ENCODE results near the gene AFTPH.

AFTPH gene

DNA sequence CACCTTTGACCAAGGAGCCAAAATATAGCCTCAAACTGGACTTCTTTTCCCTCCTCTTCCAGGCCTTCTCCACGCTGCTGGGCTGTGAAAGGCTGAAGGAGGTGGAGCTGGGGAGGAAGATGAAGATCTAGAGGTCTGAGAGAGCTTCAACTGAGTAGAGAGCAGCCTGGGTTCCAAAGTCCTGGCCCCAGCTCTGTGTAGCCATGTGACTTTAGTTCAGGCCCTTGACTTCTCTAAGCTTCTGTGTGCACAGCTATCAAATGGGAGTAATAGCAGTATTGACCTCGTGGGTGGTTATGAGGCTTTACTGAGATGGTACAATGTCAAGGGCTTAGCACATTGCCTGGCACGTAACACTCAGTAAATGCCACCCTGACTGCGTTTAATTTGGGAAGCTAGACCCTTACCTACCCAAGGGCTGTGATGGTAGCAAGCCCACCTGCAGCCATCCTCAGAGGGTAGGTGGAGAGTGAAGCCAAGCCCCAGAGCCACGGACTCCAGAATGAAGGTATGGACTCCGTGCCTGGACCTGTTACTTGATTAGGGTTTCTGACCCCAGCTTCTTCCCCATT lies 91.2 kb downstream of the AFTPH start:
- no peak for DNase-seq

DNA sequence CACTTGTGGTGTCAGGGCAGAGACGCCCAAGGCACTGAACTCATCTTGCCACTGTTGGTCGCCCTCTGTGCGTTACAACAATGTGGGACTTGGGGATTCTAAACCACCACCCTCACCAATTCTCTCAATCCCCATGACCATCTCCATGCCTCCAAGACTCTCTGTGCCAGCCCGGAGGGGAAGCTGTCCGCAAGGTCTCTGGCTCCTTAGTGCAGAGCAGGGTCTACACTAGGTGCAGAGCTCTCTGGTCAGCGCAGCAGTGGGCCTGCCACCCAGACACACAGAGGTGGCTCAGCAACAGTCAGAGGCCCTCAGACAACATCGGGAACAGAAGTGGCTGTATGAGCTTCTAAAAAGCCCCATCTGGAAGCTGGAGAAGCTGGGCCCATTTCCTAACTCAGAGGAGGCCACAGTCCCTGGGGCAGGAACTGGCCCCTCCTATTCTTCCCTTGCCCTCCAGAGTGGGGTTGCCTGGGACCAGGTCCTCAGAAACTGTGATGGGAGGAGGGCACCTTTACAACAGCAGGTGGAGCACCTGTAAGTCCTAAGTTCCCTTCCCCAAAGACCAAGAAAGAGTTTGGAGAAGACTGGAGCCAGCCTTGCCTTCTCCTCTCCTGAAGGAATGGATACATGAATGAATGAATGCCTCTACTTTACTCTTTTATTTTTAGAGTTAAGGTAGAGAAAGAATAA lies 91.9 kb downstream of the AFTPH start:
- no peak for DNase-seq

DNA sequence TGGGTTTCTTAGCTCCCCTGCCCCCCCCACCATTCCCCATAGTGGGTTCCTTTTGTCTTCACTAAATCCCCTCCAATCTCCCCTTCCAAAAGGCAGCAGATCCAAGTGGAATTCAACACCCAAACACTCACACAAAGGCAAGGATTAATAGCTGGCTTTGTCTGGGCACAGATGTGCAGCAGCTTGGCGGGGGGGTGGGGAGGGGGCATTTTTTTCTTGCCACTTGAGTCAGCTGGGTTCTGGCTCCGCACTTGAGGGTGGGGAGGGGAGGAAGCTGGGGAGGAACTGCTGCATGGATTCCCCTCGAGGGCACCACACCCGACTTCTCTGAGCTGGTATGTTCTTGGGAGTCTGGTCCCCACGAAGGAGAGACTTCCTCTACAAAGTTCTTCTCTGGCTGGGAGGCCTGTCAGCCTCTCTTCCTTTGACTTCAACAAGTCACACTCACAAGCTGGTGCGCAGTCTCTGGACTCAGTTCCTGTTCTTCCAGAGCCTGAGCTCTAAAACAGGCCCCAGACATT lies 93.6 kb downstream of the AFTPH start:
- DNase-seq, result no peak

DNA sequence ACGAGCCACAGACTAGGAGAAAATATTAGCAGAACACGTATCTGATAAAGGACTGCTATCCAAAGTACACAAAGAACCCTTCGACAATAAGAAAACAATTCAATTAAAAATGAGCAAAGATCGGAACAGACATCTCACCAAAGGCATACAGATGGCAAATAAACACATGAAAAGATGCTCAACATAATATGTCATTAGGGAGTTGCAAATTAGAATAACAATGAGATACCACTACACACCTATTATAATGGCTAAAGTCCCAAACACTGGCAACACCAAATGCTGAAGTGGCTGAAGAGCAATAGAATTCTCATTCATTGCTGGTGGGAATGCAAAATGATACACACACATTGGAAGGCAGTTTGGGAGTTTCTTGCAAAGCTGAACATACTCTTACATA lies 96.5 kb downstream of the AFTPH start:
- DNase-seq, result no peak

DNA sequence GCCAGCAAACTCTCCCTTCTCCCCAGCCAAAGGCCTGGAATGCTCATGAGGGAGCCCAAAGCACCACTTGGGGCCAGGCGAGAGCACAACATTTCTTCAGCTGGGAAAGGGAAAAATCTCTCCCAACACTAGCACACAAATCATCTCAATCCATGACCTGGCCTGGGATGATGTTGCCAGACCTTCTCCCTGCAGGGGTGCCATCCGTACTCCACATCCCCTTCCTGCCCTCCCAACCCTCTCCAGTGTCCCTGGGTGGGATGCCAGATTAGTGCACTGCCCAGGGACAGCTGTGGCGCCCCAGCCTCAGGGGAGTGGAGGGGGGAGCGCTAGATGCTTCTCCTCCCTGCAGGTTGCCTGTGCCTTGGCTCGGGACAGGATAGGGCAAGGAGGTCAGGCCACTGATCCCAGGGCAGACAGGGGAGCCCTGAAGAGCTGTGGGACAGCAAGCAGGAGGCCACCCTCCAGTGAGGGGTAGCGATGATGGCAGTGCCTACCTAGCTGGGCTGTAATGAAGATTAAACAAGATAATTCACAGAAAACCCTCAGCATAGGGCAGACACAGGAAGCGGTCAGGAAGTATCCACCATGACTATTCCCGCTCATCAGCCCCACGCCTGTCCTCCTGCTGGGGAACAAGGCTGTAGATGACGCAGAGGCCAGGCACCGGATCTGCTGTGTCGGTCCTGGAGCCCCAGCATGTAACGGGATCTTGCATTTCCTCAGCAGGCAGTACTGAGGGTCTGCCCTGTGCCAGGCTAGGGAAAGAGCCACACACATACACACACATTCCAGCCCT lies 98.5 kb downstream of the AFTPH start:
- DNase-seq, result no peak

DNA sequence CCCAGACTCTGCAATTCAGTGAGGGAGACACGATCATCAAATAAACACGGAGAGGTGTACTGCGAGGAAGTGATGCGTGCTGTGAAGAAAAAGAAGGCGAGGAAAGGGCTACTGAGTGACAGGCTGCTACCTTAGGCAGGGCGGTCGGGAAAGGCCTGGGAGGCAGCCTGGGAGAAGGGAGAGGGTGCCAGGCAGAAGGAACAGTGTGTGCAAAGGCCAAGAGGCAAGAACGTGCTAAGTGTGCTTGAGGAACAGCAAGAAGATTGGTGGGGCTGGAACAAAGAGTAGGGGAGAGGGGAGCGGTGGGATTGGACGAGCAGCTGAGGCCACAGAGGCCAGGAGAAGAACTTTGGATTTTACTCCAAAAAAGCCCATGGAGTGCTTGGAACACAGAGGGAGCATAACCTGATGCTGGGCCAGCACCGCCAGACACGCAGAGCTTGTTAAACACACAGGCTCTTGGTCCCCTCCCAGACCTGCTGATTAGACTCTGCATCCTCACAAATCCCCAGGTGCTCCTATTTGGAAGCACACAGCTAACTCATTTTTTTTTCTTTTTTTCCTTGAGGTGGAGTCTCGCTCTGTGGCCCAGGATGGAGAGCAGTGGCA lies 99.2 kb downstream of the AFTPH start:
- DNase-seq, result no peak

DNA sequence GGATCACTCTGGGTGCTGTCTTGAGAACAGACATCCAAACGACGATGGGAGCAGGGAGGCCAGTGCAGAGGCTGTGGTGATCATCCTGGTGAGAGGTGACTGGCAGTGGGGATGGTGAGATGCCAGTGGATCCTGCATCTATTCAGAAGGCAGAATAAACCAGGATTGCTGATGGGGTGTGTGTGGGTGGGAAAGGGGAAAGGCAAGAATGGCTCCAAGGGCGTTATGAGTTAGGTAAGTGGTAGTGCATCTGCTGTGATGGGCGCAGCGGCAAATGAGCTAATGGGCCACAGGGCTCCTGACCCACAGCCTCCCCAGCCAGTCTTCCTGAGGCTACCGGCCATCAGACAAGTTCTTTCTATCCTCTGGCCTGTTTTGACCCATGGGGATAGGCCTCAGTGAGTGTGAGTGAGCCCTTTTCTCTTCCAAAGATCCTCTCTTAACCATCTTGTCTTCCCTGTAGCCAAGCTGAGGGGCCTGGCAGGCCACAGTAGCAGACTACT lies 100.0 kb downstream of the AFTPH start:
- DNase-seq, result no peak

DNA sequence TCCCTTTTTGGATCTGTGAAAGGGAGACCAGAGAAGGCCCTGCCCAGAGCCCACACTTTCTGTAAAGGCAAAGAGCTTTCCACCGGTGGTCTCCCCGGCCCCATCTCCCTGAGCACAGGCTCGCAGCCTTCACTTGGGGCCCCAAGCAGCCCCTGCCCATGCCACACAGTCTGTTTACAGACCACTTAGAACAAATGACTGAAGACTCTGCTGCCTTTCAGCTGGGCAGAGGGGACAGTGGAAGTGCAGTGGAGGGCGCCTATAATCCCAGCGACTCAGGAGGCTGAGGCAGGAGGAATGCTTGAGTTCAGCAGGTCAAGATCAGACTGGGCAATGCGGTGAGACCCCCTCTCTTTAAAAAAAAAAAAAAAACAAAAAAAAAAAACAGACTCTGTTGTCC lies 100.7 kb downstream of the AFTPH start:
- DNase-seq, result no peak

DNA sequence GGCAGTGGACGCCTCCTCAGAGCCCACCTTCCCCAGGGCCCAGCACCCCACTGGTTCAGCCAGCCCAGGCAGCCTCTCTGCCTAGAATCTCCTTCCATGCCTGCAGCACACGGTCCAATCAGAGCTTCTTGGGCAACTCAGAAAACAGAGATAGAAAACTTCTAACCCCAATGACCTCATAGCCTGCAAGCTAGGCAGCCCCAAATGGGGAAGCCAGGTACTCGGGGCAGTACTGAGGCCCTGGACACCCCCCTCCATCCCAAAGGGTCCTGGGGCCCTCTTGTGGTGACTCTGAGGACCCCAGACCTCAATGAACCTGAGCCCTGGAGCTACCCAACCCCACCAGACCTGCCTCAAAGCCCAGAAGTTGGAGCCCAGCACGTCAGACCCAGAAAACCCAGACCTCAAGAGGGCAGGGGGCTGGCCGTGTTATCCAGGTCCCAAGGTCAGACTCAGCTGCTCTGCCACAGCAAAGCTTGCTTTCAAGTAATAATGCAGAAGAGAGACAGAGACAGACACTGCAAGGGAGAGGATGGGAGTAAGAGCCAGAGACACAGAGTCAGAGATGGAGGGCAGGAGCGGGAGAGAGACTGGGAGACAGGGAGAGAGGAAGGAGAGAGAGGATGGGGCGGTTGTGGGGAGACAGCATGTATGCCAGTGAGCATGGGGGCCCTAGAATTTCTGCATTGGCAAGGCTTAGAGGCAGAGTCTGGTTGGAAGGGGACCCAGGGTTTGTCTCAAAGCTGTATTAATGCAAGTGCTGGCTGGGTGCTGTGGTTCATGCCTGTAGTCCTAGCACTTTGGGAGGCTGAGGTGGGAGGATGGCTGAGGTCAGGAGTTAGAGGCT lies 101.4 kb downstream of the AFTPH start:
- no peak for DNase-seq

DNA sequence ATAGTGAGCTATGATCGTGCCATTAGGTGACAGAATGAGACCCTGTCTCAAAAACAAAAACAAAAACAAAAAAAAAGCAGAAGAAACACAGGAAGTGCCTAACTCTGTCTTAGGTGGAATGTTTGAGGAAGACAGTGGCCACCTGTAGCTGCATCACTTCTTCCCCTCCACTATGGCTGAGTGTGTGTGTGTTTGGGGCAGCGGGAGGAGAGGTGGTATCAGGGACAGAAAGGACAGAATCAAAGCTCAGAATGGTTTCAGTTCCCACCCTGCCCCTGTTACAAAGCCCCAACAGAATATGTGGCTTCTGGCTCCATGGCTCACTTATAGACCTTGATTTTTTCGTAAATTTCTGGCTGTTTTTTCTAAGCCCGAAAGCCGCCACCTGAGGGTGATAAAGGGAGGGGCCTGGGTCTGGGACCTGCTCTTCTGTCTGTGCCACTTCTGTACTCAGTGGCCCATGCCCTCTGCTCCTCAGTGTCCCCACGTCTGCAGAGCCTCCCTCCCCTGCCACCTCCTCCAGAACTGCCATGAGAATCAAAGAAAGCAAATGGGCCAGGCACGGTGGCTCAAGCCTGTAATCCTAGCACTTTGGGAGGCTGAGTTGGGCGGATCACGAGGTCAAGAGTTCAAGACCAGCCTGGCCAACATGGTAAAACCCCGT lies 102.2 kb downstream of the AFTPH start:
- no peak for DNase-seq

DNA sequence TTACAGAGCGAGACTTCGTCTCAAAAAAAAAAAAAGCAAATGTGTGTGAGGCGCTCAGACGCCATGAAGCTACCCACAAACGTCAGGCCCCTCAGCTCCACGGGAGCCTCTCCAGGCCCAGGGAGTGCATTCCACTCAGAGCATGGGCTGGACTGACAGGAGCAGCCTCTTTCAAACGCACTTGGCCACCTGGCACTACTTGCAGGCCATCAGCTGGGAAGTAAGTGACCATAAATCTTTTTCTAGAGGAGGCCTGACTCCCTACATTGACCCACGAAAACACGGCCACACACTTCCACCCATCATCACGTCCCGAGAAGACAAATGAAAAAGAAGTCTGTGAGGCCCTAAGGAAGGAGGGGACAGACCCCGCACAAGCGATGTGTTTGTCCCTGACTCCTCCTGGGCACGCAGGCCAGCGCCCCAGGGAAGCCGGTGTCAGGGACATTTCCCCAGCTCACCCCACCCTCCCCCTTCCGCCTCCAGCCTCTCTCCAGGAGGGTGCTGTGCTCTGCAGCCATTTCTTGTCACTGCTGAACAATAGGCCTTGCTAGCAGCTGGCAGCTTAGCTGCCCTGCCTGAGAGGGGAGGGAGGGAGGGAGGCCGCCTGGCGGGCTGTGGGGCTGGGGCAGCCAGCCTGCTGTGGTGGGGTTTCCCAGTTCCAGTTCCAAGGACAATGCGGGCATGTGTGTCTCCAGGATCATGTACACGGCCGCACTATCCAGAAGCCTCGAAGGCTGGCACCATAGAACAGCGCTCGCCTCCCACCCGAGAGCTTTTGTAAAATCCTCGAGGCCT lies 103.0 kb downstream of the AFTPH start:
- DNase-seq, result no peak

DNA sequence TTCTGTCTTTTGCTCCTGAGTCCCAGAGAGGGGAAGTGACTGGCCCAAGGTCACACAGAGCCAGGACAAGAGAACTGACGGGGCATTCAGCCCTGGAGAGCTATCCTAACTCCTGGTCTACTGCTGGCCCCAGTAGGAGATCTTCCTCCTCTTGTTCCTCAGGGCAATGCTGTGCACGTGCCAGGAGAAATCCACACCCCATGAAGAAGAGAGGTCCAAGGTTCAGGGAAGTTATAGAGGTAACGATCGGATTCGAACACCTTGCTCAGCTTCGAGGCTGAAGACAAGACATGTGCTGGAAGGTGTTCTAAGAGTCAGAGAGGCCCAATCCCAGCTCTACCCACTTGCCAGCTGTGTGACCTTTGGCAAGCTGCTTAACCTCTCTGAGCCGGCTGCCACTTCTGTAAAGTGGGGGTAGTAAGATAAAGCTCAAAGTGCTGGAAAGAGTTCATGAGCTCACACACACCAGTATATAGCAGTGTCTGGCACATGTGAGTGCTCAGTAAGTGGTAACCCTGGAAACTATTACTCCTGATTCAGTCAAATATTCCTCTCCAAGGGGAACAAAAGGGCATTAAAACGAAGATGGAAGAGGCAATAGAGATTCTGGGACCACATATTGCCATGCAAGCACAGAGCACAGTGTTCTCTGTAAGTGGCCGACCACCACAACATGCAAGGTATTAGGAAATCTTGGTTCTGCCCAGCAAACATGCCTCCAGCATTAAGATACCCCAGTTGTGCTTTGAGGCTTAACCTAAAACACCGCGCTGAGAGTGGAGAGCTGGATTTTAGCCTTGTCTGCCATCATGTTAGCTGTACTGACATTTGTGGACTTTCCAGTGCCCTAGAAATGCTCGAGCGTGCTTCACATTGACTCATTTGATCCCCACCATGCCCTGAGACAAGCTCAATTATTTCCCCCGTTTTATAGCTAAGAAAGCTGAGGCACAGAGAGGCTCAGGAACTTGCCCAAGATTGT lies 104.0 kb downstream of the AFTPH start:
- no peak for DNase-seq

DNA sequence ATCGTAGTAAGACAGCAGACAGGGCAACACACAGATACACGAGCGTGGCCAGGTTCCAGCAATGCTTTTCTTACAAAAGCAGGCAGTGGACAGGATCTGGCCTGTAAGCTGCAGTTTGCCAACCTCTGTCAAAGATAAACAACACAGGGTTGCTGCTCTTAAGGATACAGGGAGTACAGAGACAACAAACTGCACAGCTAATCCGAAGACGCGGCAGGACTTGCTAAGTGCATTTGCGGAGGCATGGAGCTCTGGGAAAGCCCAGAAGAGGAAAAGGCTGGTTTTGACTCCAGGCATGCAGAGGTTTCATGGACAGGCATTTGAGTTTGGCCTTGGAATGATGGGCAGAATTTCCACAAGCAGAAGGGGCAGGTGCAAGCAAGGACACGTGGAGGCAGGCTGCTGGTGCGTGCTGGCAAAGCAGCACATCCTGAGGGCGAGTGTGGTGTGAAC lies 105.2 kb downstream of the AFTPH start:
- DNase-seq, result no peak

DNA sequence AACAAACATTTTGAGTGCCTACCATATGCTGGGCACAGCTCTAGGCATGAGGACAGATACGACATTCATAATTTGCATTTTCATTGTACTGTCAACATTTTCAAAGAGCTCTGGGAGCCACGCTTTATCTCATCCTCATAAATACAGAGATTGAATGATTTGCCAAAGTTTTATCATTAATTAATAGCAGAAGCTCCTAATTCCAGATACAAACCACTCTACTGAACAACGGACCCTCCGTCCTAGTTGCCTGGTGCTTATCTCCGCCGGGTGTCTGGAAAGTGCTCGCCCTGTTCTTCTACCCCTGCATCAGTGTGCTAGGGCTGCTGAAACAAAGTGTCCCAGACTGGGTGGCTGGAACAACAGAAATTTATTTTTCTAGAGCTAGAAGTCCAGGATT lies 105.7 kb downstream of the AFTPH start:
- DNase-seq, result no peak

DNA sequence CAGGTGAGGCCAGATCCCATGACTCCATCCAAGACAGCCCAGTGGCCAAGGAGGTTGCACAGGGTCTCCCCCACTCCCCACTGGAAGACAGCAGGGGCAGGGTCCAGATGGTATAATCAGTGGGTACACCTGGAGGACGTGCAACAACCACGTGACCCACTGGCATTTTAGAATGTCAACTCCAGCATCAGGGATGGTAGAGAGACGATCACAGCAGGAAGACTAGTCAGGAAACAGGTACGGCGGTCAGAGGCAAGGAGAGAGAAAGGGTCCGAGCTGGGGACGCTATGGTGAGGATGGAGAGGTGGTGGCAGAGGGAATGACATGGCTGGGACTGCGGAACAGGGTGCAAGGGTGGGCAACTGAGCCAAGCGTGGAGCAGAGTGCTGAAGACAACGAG lies 106.6 kb downstream of the AFTPH start:
- no peak for DNase-seq

DNA sequence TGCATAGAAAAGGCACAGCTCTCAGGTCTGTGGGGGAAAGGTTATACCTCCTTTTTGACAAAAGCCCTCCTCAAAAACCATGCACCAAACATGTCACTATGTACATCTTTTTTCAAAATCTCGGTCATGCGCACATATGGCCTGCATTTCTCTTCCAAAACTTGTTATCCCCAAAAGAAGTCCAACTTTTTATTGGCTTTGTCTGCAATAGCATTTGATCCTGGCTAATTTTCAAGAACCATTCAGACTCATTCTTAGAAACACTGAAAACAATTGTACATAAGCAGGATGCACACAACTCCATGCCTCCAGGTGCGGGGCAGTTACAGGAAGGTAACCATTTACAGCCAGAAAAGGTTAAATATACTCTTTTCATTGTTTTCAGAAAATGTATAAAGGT lies 107.6 kb downstream of the AFTPH start:
- no peak for DNase-seq

DNA sequence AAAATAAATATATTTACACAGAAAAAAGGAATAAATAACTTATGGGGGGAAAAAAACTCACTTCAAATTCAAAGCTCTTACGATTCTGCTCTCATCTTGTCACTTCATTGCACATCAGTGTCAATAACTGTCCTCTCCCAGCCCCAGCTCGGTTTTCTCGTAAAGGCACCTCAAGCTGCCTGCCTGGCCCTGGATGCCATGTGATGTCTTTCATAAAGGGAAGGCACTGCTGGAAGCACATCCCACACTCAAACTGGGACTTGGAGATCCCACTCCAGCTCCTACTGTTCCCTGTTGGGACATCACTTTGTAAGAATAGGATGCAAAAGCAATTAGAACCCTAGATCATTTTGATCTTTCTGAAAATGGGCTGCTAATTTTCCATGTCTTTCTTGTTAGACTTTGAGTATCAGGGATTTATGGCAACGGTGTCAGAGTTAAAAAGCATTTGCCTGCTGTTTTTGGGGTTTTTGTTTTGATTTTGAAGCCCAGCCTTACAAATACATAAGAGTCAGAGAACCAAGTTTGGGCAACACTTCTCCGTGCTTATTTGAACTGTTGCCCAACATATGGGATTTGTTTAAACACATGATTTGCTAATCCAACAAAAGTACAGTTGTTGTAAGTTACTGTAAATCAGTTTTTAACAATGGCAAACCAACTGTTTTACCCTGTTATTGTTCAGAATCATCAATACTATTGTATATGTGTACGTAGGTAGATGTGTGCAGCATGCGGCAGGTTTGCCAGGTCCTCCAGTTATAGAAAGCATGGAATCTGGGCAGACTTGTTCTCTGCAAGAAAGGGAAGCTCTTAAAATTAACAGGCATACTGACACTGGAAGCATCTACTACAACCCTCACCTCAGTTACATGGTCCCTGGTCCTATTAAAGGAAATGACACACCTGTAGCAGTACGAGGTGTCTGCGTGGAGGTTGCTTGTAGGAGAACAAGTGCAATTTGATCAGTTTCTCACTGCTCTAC lies 109.0 kb downstream of the AFTPH start:
- DNase-seq, result no peak
